Measurements from ENCODE around the gene OTOGL.

OTOGL gene

GRCh38 chr12:80170915-80171314, 71.6 kb downstream of the OTOGL start:
- TF ChIP-seq FOXM1 (IDR thresholded peaks at IDR 0.05; ENCODE audit: borderline replicate concordance) (no peak), SUZ12 (IDR thresholded peaks at IDR 0.05) (no peak), SP1 (IDR thresholded peaks at IDR 0.05) (no peak), FOXK2 (IDR thresholded peaks at IDR 0.05) (no peak), NFRKB (IDR thresholded peaks at IDR 0.05) (no peak), L3MBTL2 (conservative IDR thresholded peaks at IDR 0.05) (no peak), HDGF (IDR thresholded peaks at IDR 0.05; ENCODE audit: borderline replicate concordance) (no peak), ARNT (IDR thresholded peaks at IDR 0.05) (no peak), CTBP1 (IDR thresholded peaks at IDR 0.05; ENCODE audit: borderline replicate concordance) (no peak), TARDBP (IDR thresholded peaks at IDR 0.05) (no peak), FOXA1 (IDR thresholded peaks at IDR 0.05) (no peak), BHLHE40 (IDR thresholded peaks at IDR 0.05; ENCODE audit: borderline replicate concordance) (no peak), ELF4 (IDR thresholded peaks at IDR 0.05) (no peak)
- TF ChIP-seq, protein P1, sequence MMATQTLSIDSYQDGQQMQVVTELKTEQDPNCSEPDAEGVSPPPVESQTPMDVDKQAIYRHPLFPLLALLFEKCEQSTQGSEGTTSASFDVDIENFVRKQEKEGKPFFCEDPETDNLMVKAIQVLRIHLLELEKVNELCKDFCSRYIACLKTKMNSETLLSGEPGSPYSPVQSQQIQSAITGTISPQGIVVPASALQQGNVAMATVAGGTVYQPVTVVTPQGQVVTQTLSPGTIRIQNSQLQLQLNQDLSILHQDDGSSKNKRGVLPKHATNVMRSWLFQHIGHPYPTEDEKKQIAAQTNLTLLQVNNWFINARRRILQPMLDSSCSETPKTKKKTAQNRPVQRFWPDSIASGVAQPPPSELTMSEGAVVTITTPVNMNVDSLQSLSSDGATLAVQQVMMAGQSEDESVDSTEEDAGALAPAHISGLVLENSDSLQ (IDR thresholded peaks at IDR 0.05), result no peak
- CTCF ChIA-PET, result no interaction called here
- no peak for DNase-seq (ENCODE audit: extremely low spot score)
- POLR2A ChIA-PET, result no interaction called here

- CTCF ChIA-PET, result interaction anchor here (0.9 kb wide), 1 partner anchor 14 kb away, joined by 3 read pairs; no protein-coding TSS in a partner anchor
Measured at GRCh38 chr12:80173083-80173864, 73.9 kb downstream of the OTOGL start.

GRCh38 chr12:80175307-80175930, 76.1 kb downstream of the OTOGL start:
- ChIA-PET CTCF (no interaction called here), POLR2A (no interaction called here)
- DNase-seq (ENCODE audit: extremely low spot score), result no peak
- TF ChIP-seq ARNT (IDR thresholded peaks at IDR 0.05) (no peak), L3MBTL2 (conservative IDR thresholded peaks at IDR 0.05) (no peak), SUZ12 (IDR thresholded peaks at IDR 0.05) (no peak), ZNF384 (IDR thresholded peaks at IDR 0.05) (no peak), CTBP1 (IDR thresholded peaks at IDR 0.05; ENCODE audit: borderline replicate concordance) (no peak), BHLHE40 (IDR thresholded peaks at IDR 0.05; ENCODE audit: borderline replicate concordance) (no peak), TARDBP (IDR thresholded peaks at IDR 0.05) (no peak), FOXK2 (IDR thresholded peaks at IDR 0.05) (no peak), LEF1 (IDR thresholded peaks at IDR 0.05; ENCODE audit: borderline replicate concordance) (no peak), ELF4 (IDR thresholded peaks at IDR 0.05) (no peak), HDGF (IDR thresholded peaks at IDR 0.05; ENCODE audit: borderline replicate concordance) (no peak), SP1 (IDR thresholded peaks at IDR 0.05) (no peak), FOXA1 (IDR thresholded peaks at IDR 0.05) (no peak), NFRKB (IDR thresholded peaks at IDR 0.05) (no peak), FOXM1 (IDR thresholded peaks at IDR 0.05; ENCODE audit: borderline replicate concordance) (no peak)
- TF ChIP-seq, protein P1 (IDR thresholded peaks at IDR 0.05), result no peak

More at GRCh38 chr12:80173083-80173864, 73.9 kb downstream of the OTOGL start:
- TF ChIP-seq HDGF (IDR thresholded peaks at IDR 0.05; ENCODE audit: borderline replicate concordance), result no peak
- TF ChIP-seq BHLHE40 (IDR thresholded peaks at IDR 0.05; ENCODE audit: borderline replicate concordance), result no peak
- no peak for TF ChIP-seq ARNT (IDR thresholded peaks at IDR 0.05)
- no peak for DNase-seq (ENCODE audit: extremely low spot score)
- POLR2A ChIA-PET, result interaction anchor here (0.6 kb wide), 1 partner anchor 60 kb away, joined by 4 read pairs; no protein-coding TSS in a partner anchor

- ChIA-PET CTCF (no interaction called here), POLR2A (no interaction called here)
- DNase-seq (ENCODE audit: extremely low spot score), result no peak
- TF ChIP-seq LEF1 (IDR thresholded peaks at IDR 0.05; ENCODE audit: borderline replicate concordance) (no peak), FOXA1 (IDR thresholded peaks at IDR 0.05) (no peak), CTBP1 (IDR thresholded peaks at IDR 0.05; ENCODE audit: borderline replicate concordance) (no peak), ELF4 (IDR thresholded peaks at IDR 0.05) (no peak), FOXM1 (IDR thresholded peaks at IDR 0.05; ENCODE audit: borderline replicate concordance) (no peak), SP1 (IDR thresholded peaks at IDR 0.05) (no peak), NFRKB (IDR thresholded peaks at IDR 0.05) (no peak), ZNF384 (IDR thresholded peaks at IDR 0.05) (no peak), BHLHE40 (IDR thresholded peaks at IDR 0.05; ENCODE audit: borderline replicate concordance) (no peak), TARDBP (IDR thresholded peaks at IDR 0.05) (no peak)
- TF ChIP-seq, protein P1 (IDR thresholded peaks at IDR 0.05), result no peak
Measured at GRCh38 chr12:80176706-80177105, 77.4 kb downstream of the OTOGL start.

DNA sequence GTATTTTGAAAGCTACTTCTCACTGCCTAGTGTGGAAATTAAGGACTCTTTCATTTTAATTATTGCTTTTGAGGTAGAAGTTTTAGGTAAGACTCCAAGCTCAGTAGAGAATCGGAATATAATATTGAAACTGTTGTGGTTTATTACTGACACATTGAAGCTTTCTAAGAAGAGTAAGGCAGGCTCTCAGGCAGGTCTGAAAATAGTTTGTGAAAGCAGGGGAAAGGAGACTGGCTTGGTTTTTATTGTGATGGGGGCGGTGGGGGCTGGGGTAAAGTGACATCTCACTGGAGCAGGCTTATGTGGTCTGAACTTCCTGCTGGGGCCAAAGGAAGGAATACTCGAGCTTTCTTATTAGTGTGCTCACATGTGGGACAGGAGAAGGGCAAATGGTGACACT, 79.5 kb downstream of the OTOGL start:
- POLR2A ChIA-PET, result no interaction called here
- DNase-seq (ENCODE audit: extremely low spot score), result no peak
- CTCF ChIA-PET, result no interaction called here
- TF ChIP-seq ARNT (IDR thresholded peaks at IDR 0.05), result no peak
- TF ChIP-seq NFRKB (IDR thresholded peaks at IDR 0.05), result no peak
- no peak for TF ChIP-seq SUZ12 (IDR thresholded peaks at IDR 0.05)
- TF ChIP-seq FOXA1 (IDR thresholded peaks at IDR 0.05), result no peak
- TF ChIP-seq CTBP1 (IDR thresholded peaks at IDR 0.05; ENCODE audit: borderline replicate concordance), result no peak
- TF ChIP-seq BHLHE40 (IDR thresholded peaks at IDR 0.05; ENCODE audit: borderline replicate concordance), result no peak
- no peak for TF ChIP-seq L3MBTL2 (conservative IDR thresholded peaks at IDR 0.05)
- TF ChIP-seq HDGF (IDR thresholded peaks at IDR 0.05; ENCODE audit: borderline replicate concordance), result no peak
- TF ChIP-seq ZNF384 (IDR thresholded peaks at IDR 0.05), result no peak
- no peak for TF ChIP-seq TARDBP (IDR thresholded peaks at IDR 0.05)
- no peak for TF ChIP-seq ELF4 (IDR thresholded peaks at IDR 0.05)
- TF ChIP-seq FOXK2 (IDR thresholded peaks at IDR 0.05), result no peak
- no peak for TF ChIP-seq LEF1 (IDR thresholded peaks at IDR 0.05; ENCODE audit: borderline replicate concordance)
- no peak for TF ChIP-seq FOXM1 (IDR thresholded peaks at IDR 0.05; ENCODE audit: borderline replicate concordance)
- TF ChIP-seq, protein P1 (IDR thresholded peaks at IDR 0.05), result no peak
- no peak for TF ChIP-seq SP1 (IDR thresholded peaks at IDR 0.05)

Measured in HEK293T (cell line).